ENCODE results near the gene AK2.
"Not testable (repeated sequence)": the region's sequence is repeated elsewhere in the genome, so short reads cannot be mapped to it uniquely, and the experiment has no call there.

Gene AK2

GRCh38 chr1:32998997-32999396 lies 37.7 kb downstream of the AK2 start:
- DNase-seq (ENCODE audit: low spot score), result no peak

DNA sequence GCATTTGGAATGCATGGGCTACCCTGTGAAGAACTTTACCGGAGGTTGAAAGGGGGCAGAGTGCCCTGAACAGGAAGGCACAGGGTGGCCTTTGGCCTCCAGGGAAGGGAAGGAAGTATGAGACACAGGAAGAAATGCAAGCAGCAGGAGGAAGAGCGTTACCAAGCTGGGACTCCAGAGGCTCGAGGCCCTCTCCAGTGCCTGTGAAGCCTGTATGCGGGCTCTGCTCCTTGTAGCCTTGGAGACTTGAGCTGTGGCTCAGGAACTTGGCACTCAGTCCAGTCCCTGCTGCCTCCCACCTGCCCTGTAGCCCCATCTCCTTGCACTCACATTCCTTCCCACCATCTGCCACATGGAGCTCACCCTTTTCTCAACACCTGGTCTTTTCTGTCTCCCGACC lies 38.6 kb downstream of the AK2 start:
- DNase-seq (ENCODE audit: low spot score), result no peak

- DNase-seq (ENCODE audit: low spot score), result no peak
These were observed 39.2 kb downstream of the AK2 start for GRCh38 chr1:32997381-32997891.

DNA sequence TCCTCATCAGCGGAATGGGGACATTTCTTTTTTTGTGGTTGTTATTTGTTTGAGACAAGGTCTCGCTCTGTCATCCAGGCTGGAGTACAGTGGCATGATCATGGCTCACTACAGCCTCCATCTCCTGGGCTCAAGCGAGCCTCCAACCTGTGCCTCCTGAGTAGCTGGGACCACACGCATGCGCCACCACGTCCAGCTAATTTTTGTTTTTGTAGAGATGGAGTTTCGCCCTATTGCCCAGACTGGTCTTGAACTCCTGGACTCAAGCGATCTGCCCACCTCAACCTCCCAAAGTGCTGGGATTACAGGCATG lies 43.4 kb downstream of the AK2 start:
- DNase-seq (ENCODE audit: low spot score), result not testable (repeated sequence)

DNA sequence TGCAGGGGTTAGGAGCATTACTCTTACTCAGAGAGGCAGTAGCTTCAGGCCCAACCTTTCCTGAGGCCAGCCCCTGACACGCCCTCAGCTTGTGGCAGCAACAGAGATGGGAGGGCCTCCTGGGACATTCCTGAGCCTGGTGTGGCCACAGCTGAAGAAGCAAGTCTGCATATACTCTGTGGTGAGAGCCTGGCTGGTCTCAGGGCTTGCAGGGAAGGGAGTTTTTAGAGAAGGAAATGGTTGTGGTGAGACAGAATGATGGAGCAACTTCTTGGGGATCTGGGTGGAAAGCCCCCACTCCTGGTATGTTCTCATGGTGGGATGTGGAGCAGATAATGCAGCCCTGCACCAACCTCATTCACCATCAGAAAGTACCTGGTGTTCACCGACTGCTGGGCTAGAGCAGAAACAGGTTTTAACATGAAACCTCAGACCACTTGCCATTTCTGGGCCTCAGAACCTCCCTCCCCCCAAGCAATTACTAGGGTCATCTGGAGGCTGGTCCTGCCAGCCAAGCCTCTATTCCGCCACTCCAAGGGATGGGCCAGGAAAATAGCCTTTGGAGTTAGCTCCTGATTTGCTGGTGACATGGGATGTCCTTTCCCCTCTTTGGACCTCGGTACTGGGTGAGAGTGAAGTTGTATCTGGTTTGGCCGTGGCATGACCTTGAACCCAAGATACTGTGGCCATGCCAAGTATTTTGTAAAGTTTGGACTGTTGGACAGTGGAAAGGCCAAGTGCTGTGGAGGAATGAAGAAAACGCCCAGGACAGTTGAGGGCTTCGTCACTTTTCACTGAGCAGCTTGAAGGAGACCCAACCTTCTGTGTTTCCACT lies 44.0 kb downstream of the AK2 start:
- peak; percentile 77 for DNase-seq (ENCODE audit: low spot score)

DNA sequence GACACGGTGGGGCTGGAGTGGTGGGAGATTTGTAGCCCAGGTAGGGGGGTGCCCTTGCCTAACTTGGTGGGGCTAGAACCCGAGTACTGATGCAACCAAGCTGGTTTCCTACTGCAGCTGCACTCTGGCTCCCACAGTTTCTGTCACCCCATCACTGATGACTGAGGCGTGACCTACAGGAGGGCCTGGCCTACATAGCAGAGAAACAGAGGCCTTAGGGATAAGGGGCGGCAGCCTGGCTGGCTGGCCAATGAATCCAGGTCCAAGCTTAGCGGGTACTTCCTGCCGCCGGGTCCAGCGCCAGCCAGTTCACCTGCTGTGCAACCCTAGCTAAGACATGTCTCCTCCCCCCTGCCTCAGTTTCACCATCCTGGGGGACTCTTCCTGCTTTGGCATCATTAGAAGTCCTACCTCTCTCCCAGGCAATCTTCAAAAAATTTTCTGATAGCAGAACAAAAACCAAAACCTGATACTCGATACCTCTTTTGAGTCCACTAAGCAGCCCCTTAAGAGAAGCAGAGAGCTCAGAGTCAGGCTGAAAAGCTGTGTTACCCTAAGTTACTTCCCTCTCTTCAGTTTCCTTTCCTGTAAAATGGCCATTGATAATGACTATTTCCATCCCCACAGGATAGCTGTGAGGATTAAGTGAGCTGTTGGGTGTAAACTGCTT lies 44.7 kb downstream of the AK2 start:
- no peak for DNase-seq (ENCODE audit: low spot score)

DNA sequence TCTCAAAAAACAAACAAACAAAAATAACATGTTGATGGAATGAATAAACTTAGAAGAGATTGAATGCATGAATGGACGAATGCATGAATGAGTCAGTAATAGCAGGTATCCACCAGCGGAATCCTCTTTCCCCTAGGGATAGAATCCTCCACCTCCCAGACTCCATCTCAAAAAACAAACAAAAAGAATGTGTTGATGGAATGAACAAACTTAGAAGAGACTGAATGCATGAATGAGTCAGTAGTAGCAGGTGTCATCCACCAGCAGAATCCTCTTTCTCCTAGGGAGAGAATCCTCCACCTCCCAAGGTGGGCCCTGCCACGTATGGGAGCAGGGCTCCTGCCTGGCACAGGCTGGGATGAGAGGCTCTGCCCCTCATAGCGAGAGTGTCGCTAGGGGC lies 45.3 kb downstream of the AK2 start:
- no peak for DNase-seq (ENCODE audit: low spot score)

DNA sequence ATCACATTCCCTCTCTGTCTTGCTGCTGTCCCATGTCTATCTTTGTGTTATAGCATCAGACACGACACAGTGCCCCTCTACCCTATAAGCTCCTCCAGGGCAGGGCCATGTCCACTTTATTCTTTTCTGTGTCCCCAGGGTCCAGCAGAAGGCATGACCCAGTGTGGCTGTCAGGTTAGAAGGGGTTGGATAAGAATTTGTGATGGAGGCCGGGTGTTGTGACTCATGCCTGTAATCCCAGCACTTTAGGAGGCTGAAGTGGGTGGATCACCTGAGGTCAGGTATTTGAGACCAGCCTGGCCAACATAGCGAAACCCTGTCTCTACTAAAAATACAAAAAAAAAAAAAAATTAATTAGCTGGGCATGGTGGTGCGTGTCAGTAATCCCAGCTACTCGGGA lies 45.8 kb downstream of the AK2 start:
- no peak for DNase-seq (ENCODE audit: low spot score)

DNA sequence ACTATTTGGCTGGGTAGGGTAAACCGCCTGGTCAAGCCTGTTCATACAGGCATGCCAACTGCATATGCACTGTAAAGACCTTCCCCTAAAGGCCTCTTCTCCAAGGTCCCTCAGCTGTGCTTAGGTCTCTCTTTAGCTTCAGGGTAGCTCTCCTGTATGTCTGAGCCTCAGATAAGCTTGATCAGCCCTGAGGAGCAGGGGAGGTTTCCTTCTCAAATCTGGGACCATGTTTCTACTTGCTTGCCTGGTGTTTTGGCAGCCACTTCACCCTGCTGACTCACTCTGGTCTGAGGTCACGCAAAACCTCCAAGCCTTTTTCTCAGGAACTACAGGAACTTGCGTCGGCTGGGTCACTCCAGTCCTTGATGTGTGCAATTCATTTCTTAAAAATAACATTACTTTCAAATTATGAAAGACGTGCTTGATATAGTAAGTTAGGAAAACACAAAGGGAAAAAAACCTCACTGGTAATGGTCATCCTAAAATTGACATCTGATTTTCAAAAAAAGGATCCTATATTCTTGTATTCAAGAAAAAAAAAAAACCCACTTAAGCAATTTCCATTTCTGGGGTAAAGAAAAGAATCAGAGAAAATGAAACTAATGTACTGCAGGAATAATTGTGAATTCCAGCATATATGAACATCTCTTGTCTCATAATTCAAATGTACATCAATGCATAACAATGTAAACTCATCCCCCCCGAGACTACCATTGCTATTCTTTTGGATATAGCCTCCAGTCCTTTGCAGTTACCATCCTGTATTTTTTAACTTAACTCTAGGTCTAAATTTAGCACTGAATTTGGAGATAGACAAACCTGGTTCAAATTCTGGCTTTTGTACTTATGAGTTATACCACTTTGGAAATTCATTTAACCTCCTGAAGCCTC lies 47.3 kb downstream of the AK2 start:
- no peak for DNase-seq (ENCODE audit: low spot score)

- no peak for DNase-seq (ENCODE audit: low spot score)
These were observed 48.0 kb downstream of the AK2 start for GRCh38 chr1:32988665-32989064.

GRCh38 chr1:32985226-32985625 lies 51.5 kb downstream of the AK2 start:
- DNase-seq (ENCODE audit: low spot score), result no peak

- DNase-seq (ENCODE audit: low spot score), result no peak
These were observed 52.1 kb downstream of the AK2 start for GRCh38 chr1:32984455-32985171.

DNA sequence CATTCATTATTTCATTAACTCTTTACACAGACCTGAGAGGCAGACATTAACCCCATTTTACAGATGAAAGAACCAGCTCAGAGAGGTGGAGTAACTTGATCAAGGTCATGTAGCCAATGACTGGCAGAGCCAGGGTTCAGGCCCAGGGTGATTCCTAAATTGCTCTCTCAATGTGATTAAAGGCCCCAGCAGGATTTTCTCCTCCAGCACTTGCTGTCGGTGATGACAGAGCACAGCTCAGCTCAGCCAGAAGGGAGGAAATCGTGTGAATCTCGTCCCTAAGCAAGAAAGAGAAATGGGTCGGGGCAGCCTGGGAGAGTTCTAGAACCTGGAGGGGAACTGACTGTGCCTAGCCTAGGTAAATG lies 52.6 kb downstream of the AK2 start:
- DNase-seq (ENCODE audit: low spot score), result no peak

- DNase-seq (ENCODE audit: low spot score), result no peak
These were observed 53.7 kb downstream of the AK2 start for GRCh38 chr1:32983020-32983419.

GRCh38 chr1:32981003-32981901 lies 55.4 kb downstream of the AK2 start:
- DNase-seq (ENCODE audit: low spot score), result no peak

DNA sequence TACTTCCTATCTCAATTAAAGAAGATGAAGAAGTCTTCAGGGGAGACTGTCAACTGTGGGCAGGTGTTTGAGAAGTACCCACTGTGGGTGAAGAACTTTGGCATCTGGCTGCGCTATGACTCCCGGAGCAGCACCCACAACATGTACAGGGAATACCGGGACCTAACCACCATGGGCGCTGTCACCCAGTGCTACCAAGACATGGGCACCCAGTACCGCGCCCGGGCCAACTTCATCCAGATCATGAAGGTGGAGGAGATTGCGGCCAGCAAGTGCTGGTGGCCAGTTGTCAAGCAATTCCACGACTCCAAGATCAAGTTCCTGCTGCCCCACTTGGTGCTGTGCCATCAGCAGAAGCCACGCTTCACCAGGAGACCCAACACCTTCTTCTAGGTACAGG lies 56.6 kb downstream of the AK2 start:
- DNase-seq (ENCODE audit: low spot score), result no peak

- DNase-seq (ENCODE audit: low spot score), result no peak
These were observed 57.8 kb downstream of the AK2 start for GRCh38 chr1:32978854-32979253.

GRCh38 chr1:32977546-32978087 lies 59.1 kb downstream of the AK2 start:
- no peak for DNase-seq (ENCODE audit: low spot score)

GRCh38 chr1:32975055-32975454 lies 61.6 kb downstream of the AK2 start:
- not testable (repeated sequence) for DNase-seq (ENCODE audit: low spot score)

DNA sequence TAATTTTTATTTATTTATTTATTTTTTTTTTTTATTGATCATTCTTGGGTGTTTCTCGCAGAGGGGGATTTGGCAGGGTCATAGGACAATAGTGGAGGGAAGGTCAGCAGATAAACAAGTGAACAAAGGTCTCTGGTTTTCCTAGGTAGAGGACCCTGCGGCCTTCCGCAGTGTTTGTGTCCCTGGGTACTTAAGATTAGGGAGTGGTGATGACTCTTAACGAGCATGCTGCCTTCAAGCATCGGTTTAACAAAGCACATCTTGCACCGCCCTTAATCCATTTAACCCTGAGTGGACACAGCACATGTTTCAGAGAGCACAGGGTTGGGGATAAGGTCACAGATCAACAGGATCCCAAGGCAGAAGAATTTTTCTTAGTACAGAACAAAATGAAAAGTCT lies 63.2 kb downstream of the AK2 start:
- not testable (repeated sequence) for DNase-seq (ENCODE audit: low spot score)

All from ecto neural progenitor cell (in vitro differentiated cells).